GM23248 (cell line): Measurements from ENCODE around the gene ALCAM. TPM values are rescaled to one million over a fixed set of nuclear protein-coding genes. Genes with fewer than 3 reads are reported as not detected.
A peak's percentile ranks its signal among the peaks of the same experiment; 100 is the strongest.

Experiments
- DNase-seq: peaks from one replicate; pipeline ENCODE4 v3.0.0-alpha.2; 2015
- H2AFZ ChIP-seq: fragments of 200-600 bp; sonication (generic); 2 replicates; pipeline ENCODE4 v1.6.1; 2016; ENCODE audit warnings: antibody characterized with exemption
- H3F3A ChIP-seq: fragments of 200-600 bp; sonication (generic); 2 replicates; pipeline ENCODE4 v1.6.1; 2016; ENCODE audit warnings: mild to moderate bottlenecking, antibody characterized with exemption, mixed run types; ENCODE audit not compliant: insufficient read depth
- H3K27ac ChIP-seq: fragments of 200-600 bp; sonication (generic); 2 replicates; pipeline ENCODE4 v1.5.1; 2016; ENCODE audit warnings: mild to moderate bottlenecking
- H3K27me3 ChIP-seq: fragments of 200-600 bp; sonication (generic); replicated peaks from 2 replicates; pipeline ENCODE4 v1.6.1; 2016; ENCODE audit warnings: mild to moderate bottlenecking; ENCODE audit not compliant: insufficient read depth
- H3K36me3 ChIP-seq: fragments of 200-600 bp; sonication (generic); 2 replicates; pipeline ENCODE4 v1.6.1; 2016; ENCODE audit warnings: low read depth, mild to moderate bottlenecking
- H3K4me1 ChIP-seq: fragments of 200-600 bp; sonication (generic); 2 replicates; pipeline ENCODE4 v1.6.1; 2016; ENCODE audit warnings: mild to moderate bottlenecking; ENCODE audit not compliant: insufficient read depth
- H3K4me2 ChIP-seq: fragments of 200-600 bp; sonication (generic); one replicate; pipeline ENCODE4 v1.6.1; 2016; ENCODE audit warnings: mild to moderate bottlenecking; ENCODE audit not compliant: unreplicated experiment
- H3K4me3 ChIP-seq: fragments of 200-600 bp; sonication (generic); 2 replicates; pipeline ENCODE4 v1.5.1; 2016; ENCODE audit warnings: mild to moderate bottlenecking
- H3K79me2 ChIP-seq: fragments of 200-600 bp; sonication (generic); 2 replicates; pipeline ENCODE4 v1.6.1; 2016; ENCODE audit warnings: mild to moderate bottlenecking; ENCODE audit not compliant: insufficient read depth
- H3K9ac ChIP-seq: fragments of 200-600 bp; sonication (generic); 2 replicates; pipeline ENCODE4 v1.6.1; 2016; ENCODE audit warnings: mild to moderate bottlenecking
- H3K9me2 ChIP-seq: fragments of 200-600 bp; sonication (generic); 2 replicates; pipeline ENCODE4 v1.6.1; 2016; ENCODE audit warnings: mixed run types, mild to moderate bottlenecking, moderate library complexity; ENCODE audit not compliant: insufficient read depth
- H3K9me3 ChIP-seq: fragments of 200-600 bp; sonication (generic); one replicate; pipeline ENCODE4 v1.6.1; 2017; ENCODE audit warnings: low read depth
- H4K20me1 ChIP-seq: fragments of 200-600 bp; sonication (generic); 2 replicates; pipeline ENCODE4 v1.6.0; 2016; ENCODE audit not compliant: insufficient read depth
- EZH2 ChIP-seq: fragments of 200-600 bp; sonication (generic); IDR thresholded peaks from 2 replicates; pipeline ENCODE4 v1.6.1; 2018; ENCODE audit warnings: antibody characterized with exemption, mild to moderate bottlenecking; ENCODE audit not compliant: insufficient read depth, poor library complexity, severe bottlenecking
- EZH2phosphoT487 ChIP-seq: fragments of 200-600 bp; sonication (generic); IDR thresholded peaks from 2 replicates; pipeline ENCODE4 v1.6.1; 2018; ENCODE audit warnings: antibody characterized with exemption, moderate library complexity, mild to moderate bottlenecking, low read depth; ENCODE audit not compliant: insufficient read depth
- WGBS, 2 experiments: methylation state at CpG; one replicate each; pipeline ENCODE4 v1.1.6; 2015 to 2017; ENCODE audit warnings: low lambda C conversion rate in 2 of 2, low coverage in 1 of 2; ENCODE audit errors: missing lambda C conversion rate in 2 of 2; 5-methylcytosine and 5-hydroxymethylcytosine counted together
- in situ Hi-C: fragments of 300-500 bp; cut with MboI; formaldehyde crosslinking; loops from 2 replicates; pipeline ENCODE4 v1.15.0; 2020
- polyA plus RNA-seq: library from polyadenylated mRNA; unstranded; fragments of >200 nt; fragmentation: Nextera tagmentation; extraction: Ambion mirVana; gene quantifications from 2 replicates; pipeline ENCODE4 v1.2.1, GENCODE V29; 2016
- total RNA-seq: library from RNA; depleted of rRNA; stranded (reverse); fragments of >200 nt; shearing (Covaris generic); gene quantifications from 2 replicates; pipeline ENCODE4 v1.2.3, GENCODE V29; 2014

ALCAM gene
- total and polyA plus RNA-seq, 2 experiments from 2014 or later = 88.7 to 208 TPM

- H3K27ac ChIP-seq = no peak overlapping the region
- no peak overlapping the region for H3K4me3 ChIP-seq
- WGBS, 2 experiments = 96% methylated on average over 3 of the region's 3 CpGs
- H3K9me2 ChIP-seq = no peaks in the 10 kb centered on the region
- H3K9me3 ChIP-seq = no peaks in the 10 kb centered on the region
- DNase-seq = no peak
- H3K79me2 ChIP-seq = no peaks in the 10 kb centered on the region
- H3F3A ChIP-seq = peaks cover 23% of the 10 kb centered on the region; the same call in 1 of the 2 replicates
- no peaks in the 10 kb centered on the region for H3K27me3 ChIP-seq
- H3K36me3 ChIP-seq = no peaks in the 10 kb centered on the region
- H3K4me1 ChIP-seq = peaks cover 30% of the 10 kb centered on the region
- H4K20me1 ChIP-seq = no peaks in the 10 kb centered on the region
- no peak overlapping the region for H3K9ac ChIP-seq
- in situ Hi-C loops = no loop called here
- no peak overlapping the region for H3K4me2 ChIP-seq
- H2AFZ ChIP-seq = no peak overlapping the region
- no peak for TF ChIP-seq EZH2phosphoT487
- no peak for TF ChIP-seq EZH2
These were observed 18.9 kb upstream of the ALCAM start for GRCh38 chr3:105347625-105348302.

- Histone ChIP-seq H3K79me2 (no peaks in the 10 kb centered on the region), H3K4me2 (no peak overlapping the region), H3K36me3 (no peaks in the 10 kb centered on the region), H2AFZ (no peak overlapping the region), H4K20me1 (no peaks in the 10 kb centered on the region), H3K9ac (no peak overlapping the region), H3K9me2 (no peaks in the 10 kb centered on the region), H3K9me3 (no peaks in the 10 kb centered on the region), H3K4me1 (peaks cover 35% of the 10 kb centered on the region), H3K4me3 (no peak overlapping the region), H3K27me3 (no peaks in the 10 kb centered on the region), H3F3A (peaks cover 25% of the 10 kb centered on the region; the same call in 1 of the 2 replicates), H3K27ac (no peak overlapping the region)
- WGBS, 2 experiments = 79 to 100% methylated on average over 1 of the region's 1 CpG
- TF ChIP-seq EZH2phosphoT487 = no peak
- no peak for TF ChIP-seq EZH2
- in situ Hi-C loops = no loop called here
- no peak for DNase-seq
These were observed 18.4 kb upstream of the ALCAM start for GRCh38 chr3:105348307-105348706.

GRCh38 chr3:105349684-105350387 lies 16.9 kb upstream of the ALCAM start:
- no peaks in the 10 kb centered on the region for H3K36me3 ChIP-seq
- no peaks in the 10 kb centered on the region for H3K9me3 ChIP-seq
- 48 to 52% methylated on average over 2 of the region's 2 CpGs for WGBS, 2 experiments
- peaks cover 29% of the 10 kb centered on the region; the same call in 1 of the 2 replicates for H3F3A ChIP-seq
- H3K4me2 ChIP-seq = no peak overlapping the region
- H3K4me3 ChIP-seq = no peak overlapping the region
- peaks cover 50% of the 10 kb centered on the region for H3K4me1 ChIP-seq
- no peak overlapping the region for H3K9ac ChIP-seq
- H3K9me2 ChIP-seq = no peaks in the 10 kb centered on the region
- no peaks in the 10 kb centered on the region for H4K20me1 ChIP-seq
- H3K79me2 ChIP-seq = no peaks in the 10 kb centered on the region
- peak; percentile 61 for DNase-seq
- H3K27ac ChIP-seq = no peak overlapping the region; the same call in 1 of the 2 replicates
- peak overlapping the region; percentile 3; the same call in 1 of the 2 replicates for H2AFZ ChIP-seq
- H3K27me3 ChIP-seq = no peaks in the 10 kb centered on the region
- in situ Hi-C loops = loop anchor here (25.0 kb wide), 2 partner anchors 738 to 1063 kb away; no protein-coding TSS in a partner anchor
- TF ChIP-seq EZH2 (no peak), EZH2phosphoT487 (no peak)

- H3F3A ChIP-seq = peaks cover 35% of the 10 kb centered on the region; the same call in 1 of the 2 replicates
- H3K4me1 ChIP-seq = peaks cover 60% of the 10 kb centered on the region
- peak overlapping the region; percentile 62 for H3K4me2 ChIP-seq
- TF ChIP-seq EZH2 (no peak), EZH2phosphoT487 (no peak)
- H4K20me1 ChIP-seq = no peaks in the 10 kb centered on the region
- 0 out of 2 replicates have a peak overlapping the region, but pooled peaks have one; percentile 23 for H3K4me3 ChIP-seq
- no peaks in the 10 kb centered on the region for H3K36me3 ChIP-seq
- no peak overlapping the region for H2AFZ ChIP-seq
- WGBS, 2 experiments = 46 to 53% methylated on average over 2 of the region's 2 CpGs
- H3K9me3 ChIP-seq = no peaks in the 10 kb centered on the region
- no peaks in the 10 kb centered on the region for H3K9me2 ChIP-seq
- no peaks in the 10 kb centered on the region for H3K27me3 ChIP-seq
- H3K9ac ChIP-seq = no peak overlapping the region
- H3K79me2 ChIP-seq = no peaks in the 10 kb centered on the region
- peak; percentile 82 for DNase-seq
- peak overlapping the region; percentile 43 for H3K27ac ChIP-seq
- in situ Hi-C loops = loop anchor here (25.0 kb wide), 2 partner anchors 740 to 1065 kb away; no protein-coding TSS in a partner anchor
These were observed 14.9 kb upstream of the ALCAM start for GRCh38 chr3:105351821-105352220.
